ENCODE data around the gene RHBDF1. TPM values are rescaled to one million over a fixed set of nuclear protein-coding genes. Genes with fewer than 3 reads are reported as not detected.

RHBDF1 gene
- total RNA-seq, 4 donors from 2014 or later, result 5.6 to 22.6 (median 9.1) TPM

DNA sequence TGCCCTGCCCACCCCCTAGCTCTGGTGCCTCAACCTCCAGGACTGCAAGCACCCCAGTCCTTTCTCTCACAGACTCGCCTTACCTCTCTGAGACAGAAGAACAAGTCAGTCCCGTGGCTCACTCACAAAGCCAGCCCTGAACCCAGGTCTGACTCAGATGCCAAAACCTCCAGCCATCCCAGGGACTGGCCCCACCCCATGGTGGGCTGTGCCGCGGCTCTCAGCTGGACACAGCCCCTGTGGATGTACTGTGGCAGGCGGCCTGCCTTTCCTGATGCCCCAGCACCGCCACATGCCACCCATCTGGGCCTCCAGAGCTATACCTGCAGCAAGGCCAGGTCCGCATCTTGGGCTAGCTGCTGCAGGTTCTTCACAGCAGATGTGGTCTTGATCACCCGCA is 25.4 kb upstream of the RHBDF1 start:
- intact Hi-C loops (cut with DNase I; ENCODE audit: low total_unique reads) (loop anchor here (1.0 kb wide), 1 partner anchor 33 kb away; no protein-coding TSS in a partner anchor), in situ Hi-C loops (cut with MboI; ENCODE audit: low sequenced_read_pairs in 4 of 4) (no loop called here)
- Histone ChIP-seq H3K27me3 (no peaks in the 10 kb centered on the region), H3K9me3 (no peaks in the 10 kb centered on the region), H3K4me1 (peaks cover 40 to 49% of the 10 kb centered on the region in 2 donors), H3K27ac (peak overlapping the region; percentile 62 to 74 (median 68)), H3K36me3 (peaks cover 0 to 6% of the 10 kb centered on the region in 2 donors), H3K4me3 (no peak overlapping the region)
- TF ChIP-seq, protein P1, sequence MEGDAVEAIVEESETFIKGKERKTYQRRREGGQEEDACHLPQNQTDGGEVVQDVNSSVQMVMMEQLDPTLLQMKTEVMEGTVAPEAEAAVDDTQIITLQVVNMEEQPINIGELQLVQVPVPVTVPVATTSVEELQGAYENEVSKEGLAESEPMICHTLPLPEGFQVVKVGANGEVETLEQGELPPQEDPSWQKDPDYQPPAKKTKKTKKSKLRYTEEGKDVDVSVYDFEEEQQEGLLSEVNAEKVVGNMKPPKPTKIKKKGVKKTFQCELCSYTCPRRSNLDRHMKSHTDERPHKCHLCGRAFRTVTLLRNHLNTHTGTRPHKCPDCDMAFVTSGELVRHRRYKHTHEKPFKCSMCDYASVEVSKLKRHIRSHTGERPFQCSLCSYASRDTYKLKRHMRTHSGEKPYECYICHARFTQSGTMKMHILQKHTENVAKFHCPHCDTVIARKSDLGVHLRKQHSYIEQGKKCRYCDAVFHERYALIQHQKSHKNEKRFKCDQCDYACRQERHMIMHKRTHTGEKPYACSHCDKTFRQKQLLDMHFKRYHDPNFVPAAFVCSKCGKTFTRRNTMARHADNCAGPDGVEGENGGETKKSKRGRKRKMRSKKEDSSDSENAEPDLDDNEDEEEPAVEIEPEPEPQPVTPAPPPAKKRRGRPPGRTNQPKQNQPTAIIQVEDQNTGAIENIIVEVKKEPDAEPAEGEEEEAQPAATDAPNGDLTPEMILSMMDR (IDR thresholded peaks at IDR 0.05 in 4 of 5, conservative IDR thresholded peaks at IDR 0.05 in 1 of 5), result no peak
- no peak for TF ChIP-seq POLR2A (IDR thresholded peaks at IDR 0.05)
- DNase-seq, result no peak
- no peak for ATAC-seq

DNA sequence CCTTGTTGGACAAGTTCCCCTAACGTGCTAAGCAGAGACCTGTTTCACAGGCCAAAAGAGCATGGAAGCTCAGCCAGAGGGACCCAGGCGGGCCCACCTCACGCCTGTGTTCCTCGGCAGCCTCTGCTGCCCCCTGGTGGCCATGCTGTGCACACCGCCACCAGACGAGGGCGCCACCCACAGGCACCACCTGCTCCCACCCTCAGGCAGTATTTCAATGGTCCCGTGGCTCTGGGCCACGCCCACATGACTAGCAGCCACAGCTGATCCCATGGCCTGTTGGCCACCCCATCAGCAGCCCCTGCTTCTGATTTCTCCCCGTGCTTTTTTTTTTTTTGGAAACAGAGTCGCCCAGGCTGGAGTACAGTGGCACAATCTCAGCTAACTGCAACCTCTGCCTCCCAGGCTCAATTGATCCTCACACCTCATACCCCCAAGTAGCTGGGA is 24.5 kb upstream of the RHBDF1 start:
- peaks cover 0 to 6% of the 10 kb centered on the region in 2 donors for H3K36me3 ChIP-seq
- peak; percentile 88 to 95 for DNase-seq
- peak overlapping the region; percentile 62 to 74 (median 68) for H3K27ac ChIP-seq
- in situ Hi-C loops (cut with MboI; ENCODE audit: low sequenced_read_pairs in 4 of 4), result no loop called here
- TF ChIP-seq POLR2A (IDR thresholded peaks at IDR 0.05), result no peak
- TF ChIP-seq, protein P1 (IDR thresholded peaks at IDR 0.05 in 4 of 5, conservative IDR thresholded peaks at IDR 0.05 in 1 of 5), result peak; percentile 99 to 100 (median 100)
- no peaks in the 10 kb centered on the region for H3K9me3 ChIP-seq
- intact Hi-C loops (cut with DNase I; ENCODE audit: low total_unique reads), result loop anchor here (1.0 kb wide), 1 partner anchor 32 kb away; no protein-coding TSS in a partner anchor
- ATAC-seq, result peak; percentile 88 to 90
- no peak overlapping the region for H3K4me3 ChIP-seq
- no peaks in the 10 kb centered on the region for H3K27me3 ChIP-seq
- peaks cover 35 to 44% of the 10 kb centered on the region in 2 donors for H3K4me1 ChIP-seq

DNA sequence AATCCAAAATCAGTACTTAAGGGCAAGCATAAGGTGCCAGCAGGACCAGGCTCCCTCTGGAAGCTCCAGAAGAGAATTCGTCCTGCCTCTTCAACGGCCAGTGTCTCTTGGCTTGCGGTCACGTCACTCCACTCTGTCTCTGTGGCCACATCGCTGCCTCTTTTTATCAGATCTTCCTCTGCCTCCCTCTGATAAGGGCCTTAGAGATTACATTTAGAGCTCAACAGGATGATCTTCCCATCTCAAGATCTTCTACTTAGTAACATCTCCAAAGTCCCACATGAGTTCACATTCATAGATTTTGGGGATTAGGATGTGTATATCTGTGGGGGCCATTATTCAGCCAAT is 22.5 kb upstream of the RHBDF1 start:
- H3K4me3 ChIP-seq, result no peak overlapping the region
- ATAC-seq (no peak), DNase-seq (no peak)
- H3K9me3 ChIP-seq, result no peaks in the 10 kb centered on the region
- no peak for TF ChIP-seq POLR2A (IDR thresholded peaks at IDR 0.05)
- TF ChIP-seq, protein P1 (IDR thresholded peaks at IDR 0.05 in 4 of 5, conservative IDR thresholded peaks at IDR 0.05 in 1 of 5), result no peak
- H3K27me3 ChIP-seq, result no peaks in the 10 kb centered on the region
- H3K4me1 ChIP-seq, result peaks cover 37 to 44% of the 10 kb centered on the region in 2 donors
- no peak overlapping the region for H3K27ac ChIP-seq
- H3K36me3 ChIP-seq, result peaks cover 0 to 13% of the 10 kb centered on the region in 2 donors
- in situ Hi-C loops (cut with MboI; ENCODE audit: low sequenced_read_pairs in 4 of 4) (no loop called here), intact Hi-C loops (cut with DNase I; ENCODE audit: low total_unique reads) (no loop called here)

DNA sequence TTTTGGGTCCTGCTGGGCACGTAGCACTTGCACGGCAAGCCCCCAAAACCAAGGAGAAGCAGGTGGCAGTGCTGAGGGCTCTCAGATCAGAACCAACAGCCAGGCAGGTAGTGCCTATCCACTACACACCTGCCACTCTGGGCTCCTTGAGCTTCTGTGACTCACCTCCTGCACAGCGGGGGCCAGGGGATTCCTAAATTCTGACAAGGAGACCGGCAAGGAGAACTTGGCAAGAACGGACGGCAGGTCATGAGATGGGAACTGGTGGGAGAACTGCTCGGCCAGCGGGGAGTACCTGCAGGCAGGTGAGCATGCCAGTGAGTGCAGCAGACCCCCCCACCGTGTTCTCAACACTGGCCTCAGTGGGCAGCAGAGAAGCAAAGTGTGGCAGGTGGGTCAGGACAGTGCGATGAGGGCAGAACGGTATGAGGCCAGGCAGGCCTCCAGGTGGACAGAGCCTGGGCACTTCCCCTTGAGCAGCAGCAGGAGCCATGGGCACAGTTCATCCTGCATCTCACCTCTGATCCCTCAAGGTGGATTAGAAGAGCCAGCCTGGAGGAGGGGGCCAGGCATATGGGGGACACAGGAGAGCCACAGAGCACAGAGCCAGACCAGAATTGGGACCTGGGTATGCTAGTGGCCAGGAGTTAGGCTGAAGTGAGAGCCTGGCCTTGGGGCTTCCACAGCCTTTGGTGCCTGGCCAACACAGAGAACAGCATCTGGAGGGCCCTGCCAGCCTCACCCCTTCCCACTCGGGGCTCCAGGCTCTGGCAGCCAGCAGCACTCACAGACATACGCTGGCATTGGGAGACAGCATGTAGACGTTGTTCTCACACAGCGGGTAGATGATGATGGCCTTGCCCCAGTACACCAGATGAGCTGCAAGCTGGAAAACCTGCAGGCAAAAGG is 20.3 kb upstream of the RHBDF1 start:
- ATAC-seq (no peak), DNase-seq (no peak)
- peaks cover 0 to 25% of the 10 kb centered on the region in 2 donors for H3K36me3 ChIP-seq
- peak overlapping the region; percentile 58 to 81 (median 78) for H3K27ac ChIP-seq
- no peaks in the 10 kb centered on the region for H3K27me3 ChIP-seq
- TF ChIP-seq, protein P1 (IDR thresholded peaks at IDR 0.05 in 4 of 5, conservative IDR thresholded peaks at IDR 0.05 in 1 of 5), result no peak
- TF ChIP-seq POLR2A (IDR thresholded peaks at IDR 0.05), result no peak
- H3K4me1 ChIP-seq, result peaks cover 23 to 25% of the 10 kb centered on the region in 2 donors
- H3K4me3 ChIP-seq, result no peak overlapping the region
- in situ Hi-C loops (cut with MboI; ENCODE audit: low sequenced_read_pairs in 4 of 4), result no loop called here
- intact Hi-C loops (cut with DNase I; ENCODE audit: low total_unique reads), result no loop called here
- no peaks in the 10 kb centered on the region for H3K9me3 ChIP-seq
